T-helper 1 cell (primary cell): ENCODE data around the gene CIAO1.
"Not testable (repeated sequence)": the region's sequence is repeated elsewhere in the genome, so short reads cannot be mapped to it uniquely, and the experiment has no call there.

Source experiments
- DNase-seq, 5 donors: peaks; one replicate each; pipeline ENCODE4 v3.0.0-alpha.2; 2012 to 2020
- total RNA-seq, 4 donors: gene quantifications; one replicate each; lab custom pipeline; 2026; lab: John Stamatoyannopoulos, UW

The CIAO1 gene
- total RNA-seq, result 63.8 to 104 (median 85.5) reads per million in 4 donors

- DNase-seq, result peak; percentile 95 to 98 (median 96)
These were observed at the start of gene CIAO1, which contains the start of gene TMEM127 for GRCh38 chr2:96265840-96266679. TSS of gene CIAO1 (plus strand) at chr2:96266225. CDS start at chr2:96266351, 126 bp downstream. TSS of gene TMEM127 (minus strand) at chr2:96265997. CDS start at chr2:96265381, 616 bp downstream.

GRCh38 chr2:96218508-96219131 lies 47.4 kb upstream of the CIAO1 start:
- no peak for DNase-seq

GRCh38 chr2:96219959-96220358 lies 46.1 kb upstream of the CIAO1 start:
- not testable (repeated sequence) for DNase-seq

GRCh38 chr2:96221106-96221505 lies 44.9 kb upstream of the CIAO1 start:
- not testable (repeated sequence) for DNase-seq

GRCh38 chr2:96225016-96225533 lies 41.0 kb upstream of the CIAO1 start:
- no peak for DNase-seq

- DNase-seq, result no peak
These were observed 34.7 kb upstream of the CIAO1 start for GRCh38 chr2:96231316-96231715.

- DNase-seq, result no peak
These were observed 32.6 kb upstream of the CIAO1 start for GRCh38 chr2:96233436-96233835.

- DNase-seq, result no peak
These were observed 32.1 kb upstream of the CIAO1 start for GRCh38 chr2:96233880-96234316.

- DNase-seq, result no peak
These were observed 29.1 kb upstream of the CIAO1 start for GRCh38 chr2:96236882-96237281.

- no peak for DNase-seq
These were observed 27.8 kb upstream of the CIAO1 start for GRCh38 chr2:96238266-96238665.

GRCh38 chr2:96239091-96239490 lies 26.9 kb upstream of the CIAO1 start:
- no peak for DNase-seq

- DNase-seq, result no peak
These were observed 26.2 kb upstream of the CIAO1 start for GRCh38 chr2:96239745-96240264.

- no peak for DNase-seq
These were observed 25.5 kb upstream of the CIAO1 start for GRCh38 chr2:96240341-96241038.

- no peak for DNase-seq
These were observed 24.8 kb upstream of the CIAO1 start for GRCh38 chr2:96241227-96241626.

GRCh38 chr2:96241900-96242611 lies 24.0 kb upstream of the CIAO1 start:
- peak in 4 of 5 donors; percentile 19 to 90 (median 36) for DNase-seq

- DNase-seq, result no peak
These were observed 22.2 kb upstream of the CIAO1 start for GRCh38 chr2:96243843-96244242.

GRCh38 chr2:96245609-96246390 lies 20.2 kb upstream of the CIAO1 start:
- peak in 1 of 5 donors; percentile 61 for DNase-seq

- no peak for DNase-seq
These were observed 19.0 kb upstream of the CIAO1 start for GRCh38 chr2:96247009-96247408.

- no peak for DNase-seq
These were observed 18.1 kb upstream of the CIAO1 start for GRCh38 chr2:96247896-96248295.

GRCh38 chr2:96248624-96249023 lies 17.4 kb upstream of the CIAO1 start:
- DNase-seq, result no peak

GRCh38 chr2:96249654-96250053 lies 16.4 kb upstream of the CIAO1 start:
- DNase-seq, result no peak
